Gastroesophageal sphincter (tissue), 3 donors: ENCODE results near the gene FSTL1.
A peak's percentile ranks its signal among the peaks of the same experiment; 100 is the strongest.

Experiments used
- EP300 ChIP-seq: sonication (generic); formaldehyde crosslinking; IDR thresholded peaks from one replicate; pipeline ENCODE4 v1.6.1; 2017; ENCODE audit warnings: antibody characterized with exemption, mild to moderate bottlenecking
- POLR2A ChIP-seq, 2 donors: fragments of 450-650 bp; IDR thresholded peaks; one replicate each; pipeline ENCODE4 v1.6.1; 2017; ENCODE audit warnings: antibody characterized with exemption in 2 of 2, mild to moderate bottlenecking in 2 of 2, moderate library complexity in 1 of 2
- POLR2AphosphoS5 ChIP-seq: sonication (generic); formaldehyde crosslinking; IDR thresholded peaks from one replicate; pipeline ENCODE4 v1.6.1; 2017; ENCODE audit warnings: antibody characterized with exemption
- TF ChIP-seq, protein P1 (sequence below), 4 experiments: fragments of 200-600 bp in 2 of 4; fragments of 450-650 bp in 2 of 4; sonication (generic) in 1 of 4; IDR thresholded peaks; one replicate each; pipeline ENCODE4 v1.5.1; 2017 to 2019; ENCODE audit warnings: antibody characterized with exemption in 4 of 4, mild to moderate bottlenecking in 2 of 4, moderate library complexity in 2 of 4

GRCh38 chr3:120497336-120497735, 46.5 kb upstream of the FSTL1 start:
- TF ChIP-seq, protein P1, sequence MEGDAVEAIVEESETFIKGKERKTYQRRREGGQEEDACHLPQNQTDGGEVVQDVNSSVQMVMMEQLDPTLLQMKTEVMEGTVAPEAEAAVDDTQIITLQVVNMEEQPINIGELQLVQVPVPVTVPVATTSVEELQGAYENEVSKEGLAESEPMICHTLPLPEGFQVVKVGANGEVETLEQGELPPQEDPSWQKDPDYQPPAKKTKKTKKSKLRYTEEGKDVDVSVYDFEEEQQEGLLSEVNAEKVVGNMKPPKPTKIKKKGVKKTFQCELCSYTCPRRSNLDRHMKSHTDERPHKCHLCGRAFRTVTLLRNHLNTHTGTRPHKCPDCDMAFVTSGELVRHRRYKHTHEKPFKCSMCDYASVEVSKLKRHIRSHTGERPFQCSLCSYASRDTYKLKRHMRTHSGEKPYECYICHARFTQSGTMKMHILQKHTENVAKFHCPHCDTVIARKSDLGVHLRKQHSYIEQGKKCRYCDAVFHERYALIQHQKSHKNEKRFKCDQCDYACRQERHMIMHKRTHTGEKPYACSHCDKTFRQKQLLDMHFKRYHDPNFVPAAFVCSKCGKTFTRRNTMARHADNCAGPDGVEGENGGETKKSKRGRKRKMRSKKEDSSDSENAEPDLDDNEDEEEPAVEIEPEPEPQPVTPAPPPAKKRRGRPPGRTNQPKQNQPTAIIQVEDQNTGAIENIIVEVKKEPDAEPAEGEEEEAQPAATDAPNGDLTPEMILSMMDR (IDR thresholded peaks at IDR 0.05) = no peak
- TF ChIP-seq POLR2A (IDR thresholded peaks at IDR 0.05) = no peak
- TF ChIP-seq EP300 = no peak
- peak; percentile 51 for TF ChIP-seq POLR2AphosphoS5
